Fibroblast of pulmonary artery (primary cell): ENCODE measurements around the gene COA7.

Experiments
- DNase-seq: peaks from one replicate; pipeline ENCODE4 v3.0.0-alpha.2; 2010; ENCODE audit warnings: low read depth
- H3K4me3 ChIP-seq: replicated peaks from 2 replicates; pipeline ENCODE4 v1.5.1; 2011; ENCODE audit warnings: low read depth, mild to moderate bottlenecking, control low read depth, low read length, moderate library complexity
- TF ChIP-seq, protein P1 (sequence below): IDR thresholded peaks from 2 replicates; pipeline ENCODE4 v1.5.1; 2011; ENCODE audit warnings: mild to moderate bottlenecking, control low read depth, low read length, inconsistent platforms; ENCODE audit errors: missing control alignments

The COA7 gene

DNA sequence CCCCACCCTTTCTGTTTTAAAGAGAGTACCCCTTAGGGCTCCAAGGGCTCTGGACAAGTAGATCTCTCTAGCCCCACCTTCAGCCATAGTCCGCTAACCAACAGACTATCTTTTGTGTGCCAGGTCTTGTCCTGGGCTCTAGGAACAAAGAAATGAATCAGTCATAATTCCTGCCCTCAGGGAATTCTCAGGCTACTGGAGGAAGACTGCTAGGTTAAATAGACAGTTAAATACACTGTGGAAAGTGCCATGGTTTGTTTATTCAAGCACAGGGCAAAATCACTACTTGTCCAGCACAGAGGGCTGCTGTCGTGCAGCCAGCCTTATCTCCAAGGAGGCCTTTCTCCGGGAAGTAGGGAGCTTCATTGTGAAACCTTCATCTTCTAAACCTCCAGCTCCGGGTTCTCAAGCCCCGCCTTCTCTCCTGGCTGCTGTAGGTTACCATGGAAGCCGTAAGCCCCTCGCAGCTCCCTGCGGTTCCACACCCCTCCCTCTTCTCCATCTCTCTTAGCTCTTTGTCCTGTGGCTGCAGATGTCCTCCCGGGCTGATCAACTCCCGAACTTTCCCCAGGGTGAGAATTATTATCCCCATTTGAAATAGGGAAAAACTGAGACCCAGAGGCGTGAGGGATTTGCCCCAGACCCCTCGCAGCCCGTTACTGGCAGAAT is 35.4 kb downstream of the COA7 start:
- TF ChIP-seq, protein P1, sequence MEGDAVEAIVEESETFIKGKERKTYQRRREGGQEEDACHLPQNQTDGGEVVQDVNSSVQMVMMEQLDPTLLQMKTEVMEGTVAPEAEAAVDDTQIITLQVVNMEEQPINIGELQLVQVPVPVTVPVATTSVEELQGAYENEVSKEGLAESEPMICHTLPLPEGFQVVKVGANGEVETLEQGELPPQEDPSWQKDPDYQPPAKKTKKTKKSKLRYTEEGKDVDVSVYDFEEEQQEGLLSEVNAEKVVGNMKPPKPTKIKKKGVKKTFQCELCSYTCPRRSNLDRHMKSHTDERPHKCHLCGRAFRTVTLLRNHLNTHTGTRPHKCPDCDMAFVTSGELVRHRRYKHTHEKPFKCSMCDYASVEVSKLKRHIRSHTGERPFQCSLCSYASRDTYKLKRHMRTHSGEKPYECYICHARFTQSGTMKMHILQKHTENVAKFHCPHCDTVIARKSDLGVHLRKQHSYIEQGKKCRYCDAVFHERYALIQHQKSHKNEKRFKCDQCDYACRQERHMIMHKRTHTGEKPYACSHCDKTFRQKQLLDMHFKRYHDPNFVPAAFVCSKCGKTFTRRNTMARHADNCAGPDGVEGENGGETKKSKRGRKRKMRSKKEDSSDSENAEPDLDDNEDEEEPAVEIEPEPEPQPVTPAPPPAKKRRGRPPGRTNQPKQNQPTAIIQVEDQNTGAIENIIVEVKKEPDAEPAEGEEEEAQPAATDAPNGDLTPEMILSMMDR: no peak
- H3K4me3 ChIP-seq: peak overlapping the region; percentile 7
- DNase-seq: peak; percentile 70

DNA sequence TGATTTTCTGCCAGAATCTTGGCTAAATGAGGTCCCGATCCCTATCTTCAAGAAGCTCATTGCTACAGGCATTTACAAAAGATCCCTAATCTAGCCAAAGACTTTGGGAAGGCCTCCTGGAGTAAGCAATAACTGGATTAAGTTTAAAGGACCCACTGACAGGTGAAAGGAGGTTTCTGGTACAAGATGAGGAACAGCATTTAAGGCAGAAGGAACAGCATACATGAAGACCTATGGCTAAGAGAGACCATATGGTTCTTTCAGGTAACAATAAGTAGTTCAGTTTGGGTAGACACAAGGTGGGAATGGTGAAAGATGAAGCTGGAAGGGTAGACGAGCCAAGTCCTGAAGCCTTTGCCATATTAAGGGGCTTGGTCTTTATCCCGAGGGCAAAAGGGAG is 37.3 kb downstream of the COA7 start:
- TF ChIP-seq, protein P1: no peak
- DNase-seq: no peak
- H3K4me3 ChIP-seq: no peak overlapping the region

DNA sequence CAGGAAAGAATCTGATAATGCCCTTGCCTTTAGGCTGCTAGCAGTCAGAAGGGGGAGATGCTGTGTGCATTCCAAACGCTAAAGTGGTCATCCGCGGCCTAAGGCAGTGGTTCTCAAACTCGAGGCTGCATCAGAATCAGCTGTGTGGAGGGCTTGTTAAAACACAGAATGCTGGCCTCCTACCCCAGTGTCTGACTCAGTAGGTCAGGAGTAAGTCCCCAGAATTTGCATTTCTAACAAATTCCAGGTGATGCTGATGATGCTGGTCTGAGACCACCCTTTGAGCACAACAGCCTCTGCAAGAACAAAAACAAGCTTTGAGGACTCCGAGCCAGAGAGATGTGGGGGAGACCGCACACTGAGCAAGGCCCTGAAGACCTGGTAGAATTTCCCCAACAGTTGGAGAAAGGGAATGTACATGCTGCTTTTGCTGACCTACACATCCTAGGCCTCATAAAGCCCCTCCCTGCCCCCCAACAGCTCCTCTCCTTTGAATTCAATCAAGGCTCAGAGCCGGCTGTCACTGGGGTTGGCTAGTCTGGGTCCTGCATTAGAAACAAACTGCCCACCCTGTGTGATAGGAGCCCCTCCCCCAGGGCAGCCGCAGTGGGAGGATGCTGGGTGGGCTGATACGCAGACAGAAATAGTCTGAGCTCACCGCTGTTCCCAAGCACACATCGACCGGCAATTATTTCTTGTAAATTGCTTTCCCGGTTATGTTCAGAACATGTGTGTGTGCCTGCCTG is 38.1 kb downstream of the COA7 start:
- TF ChIP-seq, protein P1: no peak
- no peak for DNase-seq
- H3K4me3 ChIP-seq: no peak overlapping the region

DNA sequence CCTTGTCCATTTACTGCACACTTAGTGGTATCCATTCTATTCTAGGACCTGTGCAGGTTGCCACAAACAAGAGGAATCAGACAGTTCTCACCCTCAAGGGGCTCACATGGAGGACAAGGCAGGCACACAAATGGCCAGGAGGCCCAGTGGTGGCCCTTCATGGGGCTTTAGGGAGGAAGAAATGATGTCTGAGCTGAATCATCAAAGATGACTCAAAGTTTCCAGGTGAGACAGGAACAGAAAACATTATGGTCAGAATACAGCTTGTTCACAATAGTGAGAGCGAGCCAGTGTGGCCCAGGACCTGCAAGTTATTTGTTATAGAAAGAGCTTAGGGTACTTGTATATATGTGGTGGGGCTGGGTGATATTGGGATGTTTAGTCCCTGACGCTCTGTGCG is 38.8 kb downstream of the COA7 start:
- H3K4me3 ChIP-seq: no peak overlapping the region
- no peak for DNase-seq
- TF ChIP-seq, protein P1: no peak

DNA sequence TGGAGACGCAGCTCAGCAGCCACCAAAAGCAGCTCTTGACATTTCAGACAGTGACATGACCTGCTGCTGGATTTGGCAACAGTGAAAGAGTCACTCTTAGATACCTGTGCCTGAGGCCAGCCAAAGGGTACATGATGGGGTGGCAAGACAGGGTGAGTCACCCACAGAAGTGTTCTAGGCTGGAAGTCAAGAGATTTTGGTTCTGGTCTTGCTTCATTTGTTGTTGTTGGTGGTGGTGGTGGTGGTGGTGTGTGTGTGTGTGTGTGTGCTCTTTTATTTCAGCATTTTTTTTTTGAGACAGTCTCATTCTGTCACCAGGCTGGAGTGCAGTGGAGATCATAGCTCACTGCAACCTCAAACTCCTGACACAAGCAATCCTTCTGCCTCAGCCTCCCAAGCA is 39.4 kb downstream of the COA7 start:
- no peak overlapping the region for H3K4me3 ChIP-seq
- no peak for DNase-seq
- TF ChIP-seq, protein P1: no peak

DNA sequence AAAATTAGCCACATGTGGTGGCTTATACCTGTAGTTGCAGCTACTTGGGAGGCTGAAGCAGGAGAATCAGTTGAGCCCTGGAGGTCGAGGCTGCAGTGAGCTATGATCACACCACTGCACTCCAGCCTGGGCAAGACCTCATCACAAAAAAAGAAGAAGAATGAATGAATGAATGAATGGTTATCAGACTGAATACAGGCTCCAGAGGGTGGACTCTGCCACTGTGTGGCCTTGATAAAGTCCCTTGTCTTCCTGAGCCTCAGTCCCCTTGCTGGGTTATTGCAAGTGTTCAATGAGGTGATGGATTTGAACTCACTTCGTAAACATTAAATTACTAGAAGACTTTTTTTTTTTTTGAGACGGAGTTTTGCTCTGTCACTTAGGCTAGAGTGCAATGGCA is 40.4 kb downstream of the COA7 start:
- H3K4me3 ChIP-seq: no peak overlapping the region
- no peak for DNase-seq
- TF ChIP-seq, protein P1: no peak
